HepG2 (cell line): Measurements from ENCODE around the gene DHCR7. TPM values are rescaled to one million over a fixed set of nuclear protein-coding genes. Genes with fewer than 3 reads are reported as not detected.

Experiments used
- ATAC-seq: fragments of 200-7000 bp; cut with Tn5 transposase; 3 replicates; pipeline ENCODE4 v1.9.1; 2020; ENCODE audit warnings: mild to moderate bottlenecking, moderate library complexity
- BruUV-seq: library from RNA; stranded (reverse); fragments of 400-500 nt; replicated peaks from 2 replicates; lab custom pipeline; 2021; lab: Mats Ljungman, UMichigan
- CTCF ChIA-PET: fragments of 300-600 bp; formaldehyde crosslinking; extraction: SDS; loops from one replicate; lab custom pipeline; 2021; ENCODE audit warnings: low total read pairs, inconsistent platforms, low intra/inter-chr PET ratio; lab: Yijun Ruan, JAX
- POLR2A ChIA-PET: fragments of 350-600 bp; sonication (Branson Sonifier 250); formaldehyde crosslinking; loops from one replicate; lab custom pipeline; 2020; ENCODE audit warnings: antibody characterized with exemption, inconsistent platforms; lab: Yijun Ruan, JAX
- DNase-seq: peaks from one replicate; pipeline ENCODE4 v3.0.0-alpha.2; 2015; ENCODE audit warnings: low spot score
- FAIRE-seq: peaks from 3 replicates; lab custom pipeline; 2011; peaks lifted over from hg19 to GRCh38; lab: Jason Lieb, UNC
- H2AFZ ChIP-seq: one replicate; pipeline ENCODE4 v1.6.1; 2011; ENCODE audit warnings: low read length, inconsistent platforms
- H3K27ac ChIP-seq: fragments of 300-600 bp; 3 replicates; pipeline ENCODE4 v1.8.0; 2011; ENCODE audit warnings: mixed run types, mild to moderate bottlenecking, mixed read lengths, low read length, inconsistent platforms; ENCODE audit not compliant: insufficient read depth; ENCODE audit errors: extremely low read length
- H3K27me3 ChIP-seq, 2 experiments: fragments of 200-600 bp in 1 of 2; 2 replicates in 1 of 2; 3 replicates in 1 of 2; pipeline versions ENCODE4 v1.6.0 to v1.8.0; 2011; ENCODE audit warnings: low read length in 2 of 2, mild to moderate bottlenecking in 2 of 2, moderate library complexity in 2 of 2, inconsistent platforms in 1 of 2; ENCODE audit not compliant: insufficient read depth in 2 of 2, control insufficient read depth in 1 of 2
- H3K36me3 ChIP-seq, 2 experiments: fragments of 200-600 bp in 1 of 2; replicated peaks in 1 of 2; 2 replicates in 1 of 2; 3 replicates in 1 of 2; pipeline versions ENCODE4 v1.5.1 to v1.8.0; 2011; ENCODE audit warnings: low read length in 2 of 2, inconsistent platforms in 1 of 2; ENCODE audit not compliant: insufficient read depth in 2 of 2, control insufficient read depth in 1 of 2
- H3K4me1 ChIP-seq: 2 replicates; pipeline ENCODE4 v1.5.1; 2012; ENCODE audit warnings: low read length, inconsistent platforms; ENCODE audit not compliant: insufficient read depth
- H3K4me2 ChIP-seq: 2 replicates; pipeline ENCODE4 v1.6.0; 2011; ENCODE audit warnings: low read depth, low read length, inconsistent platforms
- H3K4me3 ChIP-seq, 3 experiments: fragments of 200-600 bp in 1 of 3; sonication (generic), shearing (Covaris generic) in 1 of 3; replicated peaks in 1 of 3; 2 replicates each; pipeline ENCODE4 v1.5.1; 2011 to 2016; ENCODE audit warnings: low read length in 3 of 3, inconsistent platforms in 2 of 3, low read depth in 2 of 3, mild to moderate bottlenecking in 2 of 3, control low read depth in 1 of 3, mixed read lengths in 1 of 3; ENCODE audit not compliant: insufficient read depth in 1 of 3
- H3K79me2 ChIP-seq: one replicate; pipeline ENCODE4 v1.6.1; 2011; ENCODE audit warnings: low read length, inconsistent platforms; ENCODE audit not compliant: insufficient read depth
- H3K9ac ChIP-seq: 2 replicates; pipeline ENCODE4 v1.6.0; 2011; ENCODE audit warnings: mild to moderate bottlenecking, low read depth, low read length, inconsistent platforms; ENCODE audit not compliant: insufficient read depth
- H3K9me3 ChIP-seq: 2 replicates; pipeline ENCODE4 v1.5.1; 2012; ENCODE audit warnings: mild to moderate bottlenecking, low read length
- H4K20me1 ChIP-seq: 2 replicates; pipeline ENCODE4 v1.6.0; 2011; ENCODE audit warnings: inconsistent platforms, mild to moderate bottlenecking, low read length, moderate library complexity; ENCODE audit not compliant: insufficient read depth
- ATF7 ChIP-seq, 2 experiments: fragments of 450-650 bp in 1 of 2; sonication (generic) in 1 of 2; formaldehyde crosslinking in 1 of 2; IDR thresholded peaks; 2 replicates each; pipeline versions ENCODE4 v1.4.0 to v1.6.1; 2016 to 2020; ENCODE audit warnings: antibody characterized with exemption in 1 of 2, mild to moderate bottlenecking in 1 of 2, missing genetic modification reagents in 1 of 2
- CHCHD3 ChIP-seq: sonication (generic); formaldehyde crosslinking; IDR thresholded peaks from 2 replicates; pipeline ENCODE4 v1.8.0; 2022; ENCODE audit warnings: mild to moderate bottlenecking, missing genetic modification reagents, moderate library complexity
- CREB1 ChIP-seq, 2 experiments: fragments of 450-650 bp in 1 of 2; IDR thresholded peaks; 2 replicates each; pipeline ENCODE4 v1.6.1; 2016 to 2017; ENCODE audit warnings: control low read depth in 1 of 2, mild to moderate bottlenecking in 1 of 2, missing compliant biosample characterization in 1 of 2, missing genetic modification characterization in 1 of 2
- EEA1 ChIP-seq: sonication (generic); formaldehyde crosslinking; IDR thresholded peaks from 2 replicates; pipeline ENCODE4 v1.5.1; 2020; ENCODE audit warnings: mild to moderate bottlenecking, missing genetic modification reagents, borderline replicate concordance
- HNRNPLL ChIP-seq: fragments of 200-400 bp; formaldehyde crosslinking; IDR thresholded peaks from 2 replicates; pipeline ENCODE4 v1.6.1; 2017; ENCODE audit warnings: mild to moderate bottlenecking, low read depth, low read length; ENCODE audit not compliant: poor library complexity, severe bottlenecking
- MYNN ChIP-seq: sonication (generic); formaldehyde crosslinking; IDR thresholded peaks from 2 replicates; pipeline ENCODE4 v1.4.0; 2020; ENCODE audit warnings: mild to moderate bottlenecking, low read depth, missing genetic modification reagents
- NAIF1 ChIP-seq: sonication (generic); formaldehyde crosslinking; IDR thresholded peaks from 2 replicates; pipeline ENCODE4 v1.5.0; 2020; ENCODE audit warnings: mild to moderate bottlenecking, missing genetic modification reagents, borderline replicate concordance
- ONECUT2 ChIP-seq: sonication (generic); formaldehyde crosslinking; IDR thresholded peaks from 2 replicates; pipeline ENCODE4 v1.4.0; 2020; ENCODE audit warnings: missing genetic modification reagents
- PPARG ChIP-seq: conservative IDR thresholded peaks from 2 replicates; pipeline ENCODE4 v1.6.1; 2016; ENCODE audit warnings: missing biosample characterization, missing genetic modification reagents
- RBFOX2 ChIP-seq: fragments of 200-400 bp; formaldehyde crosslinking; IDR thresholded peaks from 2 replicates; pipeline ENCODE4 v1.6.1; 2017; ENCODE audit warnings: low read depth, mild to moderate bottlenecking, low read length
- SPEN ChIP-seq: sonication (generic); formaldehyde crosslinking; IDR thresholded peaks from 2 replicates; pipeline ENCODE4 v1.5.1; 2020; ENCODE audit warnings: low read depth, mild to moderate bottlenecking, missing genetic modification reagents
- SSRP1 ChIP-seq: IDR thresholded peaks from 2 replicates; pipeline ENCODE4 v1.6.1; 2016; ENCODE audit warnings: control low read depth
- TAF15 ChIP-seq: fragments of 200-400 bp; formaldehyde crosslinking; IDR thresholded peaks from one replicate; pipeline ENCODE4 v1.6.1; 2018; ENCODE audit warnings: mild to moderate bottlenecking, low read depth, low read length; ENCODE audit not compliant: poor library complexity, severe bottlenecking
- U2AF1 ChIP-seq: fragments of 200-400 bp; formaldehyde crosslinking; optimal IDR thresholded peaks from 2 replicates; pipeline ENCODE3; 2017; ENCODE audit warnings: mild to moderate bottlenecking, low read depth, low read length
- ZBTB38 ChIP-seq: sonication (generic); formaldehyde crosslinking; IDR thresholded peaks from 2 replicates; pipeline ENCODE4 v1.5.1; 2020; ENCODE audit warnings: mild to moderate bottlenecking, missing genetic modification reagents
- ZFY ChIP-seq: sonication (generic); formaldehyde crosslinking; IDR thresholded peaks from 2 replicates; pipeline ENCODE4 v1.4.0; 2020; ENCODE audit warnings: missing genetic modification reagents
- ZNF101 ChIP-seq: sonication (generic); formaldehyde crosslinking; IDR thresholded peaks from 2 replicates; pipeline ENCODE4 v1.4.0; 2020; ENCODE audit warnings: mild to moderate bottlenecking, low read depth, missing genetic modification reagents, borderline replicate concordance
- ZNF256 ChIP-seq: sonication (generic); formaldehyde crosslinking; conservative IDR thresholded peaks from 2 replicates; pipeline ENCODE4 v1.4.0; 2020; ENCODE audit warnings: missing genetic modification reagents
- ZNF343 ChIP-seq: sonication (generic); formaldehyde crosslinking; IDR thresholded peaks from 2 replicates; pipeline ENCODE4 v1.4.0; 2020; ENCODE audit warnings: mild to moderate bottlenecking, missing genetic modification reagents
- ZNF572 ChIP-seq: sonication (generic); formaldehyde crosslinking; IDR thresholded peaks from 2 replicates; pipeline ENCODE4 v1.5.1; 2020; ENCODE audit warnings: mild to moderate bottlenecking, missing genetic modification reagents
- ZNF670 ChIP-seq: sonication (generic); formaldehyde crosslinking; IDR thresholded peaks from 2 replicates; pipeline ENCODE4 v1.8.0; 2022; ENCODE audit warnings: mild to moderate bottlenecking, missing genetic modification reagents, borderline replicate concordance
- ZSCAN12 ChIP-seq: sonication (generic); formaldehyde crosslinking; IDR thresholded peaks from 2 replicates; pipeline ENCODE4 v1.9.0; 2021; ENCODE audit warnings: mild to moderate bottlenecking, missing genetic modification reagents
- ZSCAN20 ChIP-seq: sonication (generic); formaldehyde crosslinking; IDR thresholded peaks from 2 replicates; pipeline ENCODE4 v1.4.0; 2020; ENCODE audit warnings: missing genetic modification reagents, mild to moderate bottlenecking, borderline replicate concordance
- WGBS: methylation state at CpG from one replicate; pipeline ENCODE4 v1.1.6; 2017; ENCODE audit warnings: low lambda C conversion rate; 5-methylcytosine and 5-hydroxymethylcytosine counted together
- in situ Hi-C: cut with HindIII; loops from 2 replicates; pipeline ENCODE4 v1.10.0; 2017; ENCODE audit warnings: low pct_unique_long_range_greater_than_20kb; ENCODE audit not compliant: extremely low pct_ligation_motif_present
- intact Hi-C: fragments of 100-400 bp; cut with micrococcal nuclease; formaldehyde crosslinking; loops from one replicate; pipeline ENCODE4 v1.10.0; 2022; ENCODE audit not compliant: unreplicated experiment
- polyA plus RNA-seq, 8 experiments: library from polyadenylated mRNA; depleted of rRNA in 3 of 8; stranded (reverse) in 7 of 8; unstranded in 1 of 8; fragments of >200 nt; fragmentation: Illumina TruSeq in 4 of 8; extraction: Trizol in 4 of 8; gene quantifications; 2 replicates each; pipeline versions ENCODE4 v1.2.1 to v1.2.3, GENCODE V29; 2011 to 2016; ENCODE audit warnings: low read depth in 4 of 8, missing spikeins in 1 of 8, mixed read lengths in 1 of 8; ENCODE audit not compliant: insufficient read depth in 1 of 8
- total RNA-seq, 5 experiments: library from RNA; depleted of rRNA; stranded (reverse); fragments of >200 nt; fragmentation: Illumina TruSeq; extraction: Trizol; gene quantifications; 2 replicates each; pipeline ENCODE4 v1.2.3, GENCODE V29; 2016; ENCODE audit warnings: low read depth in 1 of 5
- TF ChIP-seq, protein P1 (sequence below): IDR thresholded peaks from 2 replicates; pipeline ENCODE4 v1.6.1; 2018; ENCODE audit warnings: missing genetic modification reagents, mild to moderate bottlenecking, missing compliant biosample characterization

The DHCR7 gene
- total and polyA plus RNA-seq, 2 of the 13 experiments (the other 11 are each of a cell fraction or from before 2014, with no cell fraction given): 96.0 to 143 TPM

DNA sequence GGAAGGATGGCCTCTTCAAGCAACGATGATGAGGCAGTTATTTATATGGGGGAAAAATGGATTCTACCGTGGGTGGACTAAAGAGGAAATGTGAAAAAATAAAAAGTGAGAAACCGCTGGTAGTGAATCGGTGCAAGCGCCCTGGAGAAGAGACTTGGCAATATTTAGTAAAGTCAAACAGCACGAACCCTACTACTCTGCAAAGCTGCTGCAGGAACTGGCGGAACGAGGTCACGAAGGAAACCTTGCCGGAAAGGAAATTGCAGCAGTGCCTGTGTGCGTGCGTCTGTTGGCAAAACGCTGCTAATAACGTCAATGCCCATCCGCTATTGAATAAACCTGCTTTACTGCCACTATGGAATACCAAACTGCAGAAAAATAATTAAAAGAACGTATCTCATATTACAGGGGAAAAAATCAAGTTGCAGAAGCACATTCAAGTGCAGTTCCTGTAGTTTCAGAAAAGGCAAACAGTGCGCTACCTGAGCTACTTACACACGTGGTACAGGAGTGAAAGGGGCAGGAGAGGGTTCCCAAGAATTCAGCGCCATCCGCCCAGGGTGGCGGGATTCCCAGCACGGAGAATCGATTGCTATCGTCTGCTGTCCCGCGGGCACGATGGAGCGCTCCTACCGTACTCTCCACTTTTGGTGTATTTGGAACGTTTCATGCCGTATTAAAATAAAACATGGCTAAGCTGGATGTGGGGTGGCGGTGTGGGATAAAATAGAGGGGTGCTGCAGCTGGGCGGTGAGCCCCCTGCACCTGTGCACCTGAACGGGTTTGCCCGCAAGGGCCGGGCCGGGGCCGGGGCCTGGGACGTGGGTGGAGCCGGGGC lies 4.2 kb upstream of the DHCR7 start:
- Histone ChIP-seq H2AFZ (no peak overlapping the region), H3K9ac (peak overlapping the region; percentile 43), H3K36me3 (peaks cover 6 to 25% of the 10 kb centered on the region in 2 experiments; a peak in 4 of 5 replicates), H4K20me1 (no peaks in the 10 kb centered on the region), H3K4me1 (peaks cover 44% of the 10 kb centered on the region), H3K9me3 (no peaks in the 10 kb centered on the region), H3K27ac (peak overlapping the region; percentile 51), H3K4me2 (peak overlapping the region; percentile 84), H3K79me2 (peaks cover 40% of the 10 kb centered on the region), H3K27me3 (no peaks in the 10 kb centered on the region), H3K4me3 (peak overlapping the region; percentile 70 to 99 (median 87))
- DNase-seq: peak; percentile 11
- CTCF ChIA-PET: no interaction called here
- no TSS peak for BruUV-seq
- intact Hi-C loops: no loop called here
- no peak for FAIRE-seq
- in situ Hi-C loops: no loop called here
- 45% methylated on average over 32 of the region's 40 CpGs for WGBS
- peak; percentile 2 for ATAC-seq
- POLR2A ChIA-PET: interaction anchor here (0.6 to 1.0 kb wide), 6 partner anchors 14 to 378 kb away, joined by 3 to 8 read pairs (median 4); no protein-coding TSS in a partner anchor
- TF ChIP-seq, protein P1, sequence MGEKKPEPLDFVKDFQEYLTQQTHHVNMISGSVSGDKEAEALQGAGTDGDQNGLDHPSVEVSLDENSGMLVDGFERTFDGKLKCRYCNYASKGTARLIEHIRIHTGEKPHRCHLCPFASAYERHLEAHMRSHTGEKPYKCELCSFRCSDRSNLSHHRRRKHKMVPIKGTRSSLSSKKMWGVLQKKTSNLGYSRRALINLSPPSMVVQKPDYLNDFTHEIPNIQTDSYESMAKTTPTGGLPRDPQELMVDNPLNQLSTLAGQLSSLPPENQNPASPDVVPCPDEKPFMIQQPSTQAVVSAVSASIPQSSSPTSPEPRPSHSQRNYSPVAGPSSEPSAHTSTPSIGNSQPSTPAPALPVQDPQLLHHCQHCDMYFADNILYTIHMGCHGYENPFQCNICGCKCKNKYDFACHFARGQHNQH: no peak
- TF ChIP-seq ZNF343 (CRISPR knock-in tag) (no peak), ZSCAN20 (0 out of 2 replicates have a peak, but pooled peaks have one; percentile 26), HNRNPLL (no peak), ZNF572 (CRISPR knock-in tag) (0 out of 2 replicates have a peak, but pooled peaks have one; percentile 31), PPARG (no peak), MYNN (CRISPR knock-in tag) (no peak), ZNF101 (no peak), RBFOX2 (no peak), NAIF1 (0 out of 2 replicates have a peak, but pooled peaks have one; percentile 14), ONECUT2 (CRISPR knock-in tag) (peak; percentile 48; the same call in 1 of the 2 replicates), EEA1 (CRISPR knock-in tag) (no peak), ZFY (CRISPR knock-in tag) (no peak), CHCHD3 (no peak), TAF15 (no peak), ZNF256 (CRISPR knock-in tag) (no peak), ZSCAN12 (CRISPR knock-in tag) (0 out of 2 replicates have a peak, but pooled peaks have one; percentile 8), CREB1 (IDR thresholded peaks at IDR 0.05) (no peak), CREB1 (CRISPR knock-in tag; IDR thresholded peaks at IDR 0.05) (peak; percentile 25; the same call in 1 of the 2 replicates), ZNF670 (CRISPR knock-in tag) (no peak), SSRP1 (CRISPR knock-in tag) (no peak), U2AF1 (no peak), SPEN (CRISPR knock-in tag) (0 out of 2 replicates have a peak, but pooled peaks have one; percentile 8), ATF7 (IDR thresholded peaks at IDR 0.05) (no peak), ATF7 (CRISPR knock-in tag; IDR thresholded peaks at IDR 0.05) (no peak), ZBTB38 (peak; percentile 93)
